Testis (tissue), 2 donors: ENCODE measurements around the gene CPLX3.

Experiments used
- CTCF ChIP-seq, 3 experiments: fragments of 450-650 bp in 2 of 3; fragments of 200-600 bp in 1 of 3; sonication (generic) in 1 of 3; IDR thresholded peaks; one replicate each; pipeline ENCODE4 v1.5.1; 2016 to 2019; ENCODE audit warnings: antibody characterized with exemption in 3 of 3, mild to moderate bottlenecking in 2 of 3, moderate library complexity in 1 of 3
- POLR2A ChIP-seq: fragments of 450-650 bp; IDR thresholded peaks from one replicate; pipeline ENCODE4 v1.6.1; 2017; ENCODE audit warnings: antibody characterized with exemption, mild to moderate bottlenecking, moderate library complexity

GRCh38 chr15:74823324-74823723 lies 3.1 kb upstream of the CPLX3 start:
- no peak for TF ChIP-seq POLR2A
- no peak for TF ChIP-seq CTCF (IDR thresholded peaks at IDR 0.05)
